ENCODE results near the gene ANTKMT.
A peak's percentile ranks its signal among the peaks of the same experiment; 100 is the strongest.
"Not testable (repeated sequence)": the region's sequence is repeated elsewhere in the genome, so short reads cannot be mapped to it uniquely, and the experiment has no call there.

ANTKMT gene

DNA sequence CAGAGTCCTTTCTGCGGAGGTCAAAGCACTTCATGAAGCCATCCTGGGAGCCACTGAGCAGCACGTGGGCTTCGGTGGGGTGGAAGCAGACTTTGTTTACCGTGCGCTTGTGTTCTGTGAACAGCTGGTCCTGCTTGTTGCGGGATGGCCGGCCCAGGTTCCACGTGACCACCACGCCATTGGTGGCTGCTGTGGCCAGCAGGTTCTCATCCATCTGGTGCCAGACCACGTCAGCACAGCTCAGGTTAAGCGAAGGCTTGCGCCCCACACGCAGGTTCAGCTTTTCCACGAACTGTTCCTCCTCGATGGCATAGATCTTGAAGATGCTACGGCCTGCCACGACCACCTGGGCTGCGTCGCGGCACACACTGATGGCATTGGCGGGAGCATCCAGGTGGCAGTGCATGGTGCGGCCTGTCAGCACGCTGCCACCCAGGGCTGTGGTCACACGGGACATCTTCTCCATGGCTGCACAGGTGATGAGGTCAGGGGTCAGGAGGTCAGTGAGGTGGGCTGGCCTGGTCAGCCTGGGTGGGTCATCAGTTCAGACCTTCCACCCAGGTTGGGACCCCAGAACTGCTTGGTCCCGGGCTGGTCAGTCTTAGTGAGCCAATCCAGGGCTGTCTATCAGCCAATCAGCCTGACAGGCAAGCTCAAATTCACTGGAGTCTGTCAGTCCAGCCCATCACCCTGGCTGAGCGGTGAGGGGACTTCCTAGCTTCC, 31.6 kb upstream of the ANTKMT start:
- TF ChIP-seq TARDBP (IDR thresholded peaks at IDR 0.05) (no peak), SUZ12 (IDR thresholded peaks at IDR 0.05) (no peak), FOXM1 (IDR thresholded peaks at IDR 0.05; ENCODE audit: borderline replicate concordance) (no peak), LEF1 (IDR thresholded peaks at IDR 0.05; ENCODE audit: borderline replicate concordance) (no peak), CTBP1 (IDR thresholded peaks at IDR 0.05; ENCODE audit: borderline replicate concordance) (no peak), FOXK2 (IDR thresholded peaks at IDR 0.05) (no peak), PKNOX1 (IDR thresholded peaks at IDR 0.05) (peak; percentile 68), SP1 (IDR thresholded peaks at IDR 0.05) (no peak), ARNT (IDR thresholded peaks at IDR 0.05) (no peak)
- no peak for DNase-seq (ENCODE audit: extremely low spot score)
- ChIA-PET POLR2A (interaction anchor here (1.2 to 2.9 kb wide), 8 partner anchors 8 to 99 kb away, joined by 3 to 33 read pairs (median 8); partner anchors contain the start of genes CHTF18, CIAO3, RHOT2 and RPUSD1), CTCF (no interaction called here)

GRCh38 chr16:691242-691641, 29.7 kb upstream of the ANTKMT start:
- DNase-seq (ENCODE audit: extremely low spot score); CTCF ChIA-PET: not testable (repeated sequence)
- POLR2A ChIA-PET, result interaction anchor here (2.0 to 2.9 kb wide), 2 partner anchors 10 to 16 kb away, joined by 8 to 33 read pairs; partner anchors contain the start of gene STUB1

DNA sequence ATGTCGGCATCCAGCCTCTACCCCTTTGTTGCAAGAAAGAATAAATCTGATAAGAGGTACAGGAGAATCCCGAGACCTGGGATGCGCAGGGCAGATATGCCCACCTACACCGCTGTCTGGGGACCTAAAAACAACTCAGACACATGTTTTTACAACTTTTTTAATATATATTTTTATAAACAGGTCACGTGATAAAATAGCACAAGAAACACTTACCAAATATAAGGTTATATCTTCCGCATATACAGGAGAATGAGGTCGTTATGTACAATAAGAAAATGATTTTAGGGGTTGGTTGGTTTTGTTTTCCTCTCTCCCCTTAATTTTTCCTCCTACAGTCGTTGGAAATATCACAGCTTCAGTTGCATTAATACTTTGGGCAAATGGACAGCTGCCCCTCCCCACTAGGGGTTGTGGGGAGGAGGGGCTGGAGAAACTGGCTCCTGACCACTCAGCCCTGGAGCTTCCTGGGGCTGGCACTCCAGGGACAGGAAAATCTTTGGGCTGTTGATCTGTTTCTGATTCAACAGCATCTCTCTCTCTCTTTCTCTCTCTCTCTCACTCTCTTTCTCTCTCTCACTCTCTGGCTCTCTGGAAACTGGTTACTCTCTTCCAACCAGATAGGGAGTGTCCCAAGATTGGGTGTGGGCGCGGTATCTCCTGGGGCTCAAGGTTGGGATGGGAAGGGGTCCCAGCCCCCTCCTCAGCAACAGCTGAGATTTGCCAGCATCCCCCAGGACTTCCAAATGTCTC, 28.4 kb upstream of the ANTKMT start:
- no peak for DNase-seq (ENCODE audit: extremely low spot score)
- ChIA-PET CTCF (no interaction called here), POLR2A (interaction anchor here (0.7 to 1.1 kb wide), 2 partner anchors 8 to 12 kb away, joined by 3 to 4 read pairs; partner anchors contain the start of gene STUB1)
- TF ChIP-seq FOXK2 (IDR thresholded peaks at IDR 0.05) (no peak), TARDBP (IDR thresholded peaks at IDR 0.05) (no peak), BHLHE40 (IDR thresholded peaks at IDR 0.05; ENCODE audit: borderline replicate concordance) (no peak), L3MBTL2 (conservative IDR thresholded peaks at IDR 0.05) (no peak), PKNOX1 (IDR thresholded peaks at IDR 0.05) (no peak), ZNF384 (IDR thresholded peaks at IDR 0.05) (no peak), ELF4 (IDR thresholded peaks at IDR 0.05) (no peak), HDGF (IDR thresholded peaks at IDR 0.05; ENCODE audit: borderline replicate concordance) (no peak), ARNT (IDR thresholded peaks at IDR 0.05) (no peak), SUZ12 (IDR thresholded peaks at IDR 0.05) (no peak), FOXM1 (IDR thresholded peaks at IDR 0.05; ENCODE audit: borderline replicate concordance) (no peak)

DNA sequence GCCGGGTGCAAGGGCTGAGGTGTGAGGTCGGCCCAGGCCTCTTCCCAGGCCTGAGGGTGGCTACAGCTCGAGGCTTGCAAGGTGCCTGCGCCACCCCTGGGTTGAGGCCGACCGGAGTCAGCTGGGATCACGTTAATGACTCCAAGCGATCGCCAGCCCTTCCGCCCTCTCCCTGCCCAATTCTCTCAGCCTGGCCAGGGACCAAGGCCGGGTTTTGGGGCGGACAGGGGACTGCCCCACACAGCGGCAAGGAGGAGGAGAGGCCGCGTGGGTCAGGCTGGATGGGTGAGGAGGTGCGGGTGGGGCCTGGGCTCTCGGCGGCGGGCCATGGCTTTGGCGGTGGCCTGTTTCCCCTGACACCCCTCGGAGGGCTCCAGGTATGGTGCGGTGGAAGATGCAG, 27.6 kb upstream of the ANTKMT start:
- CTCF ChIA-PET, result no interaction called here
- no peak for DNase-seq (ENCODE audit: extremely low spot score)
- TF ChIP-seq NFRKB (IDR thresholded peaks at IDR 0.05), result no peak
- no peak for TF ChIP-seq SP1 (IDR thresholded peaks at IDR 0.05)
- TF ChIP-seq LEF1 (IDR thresholded peaks at IDR 0.05; ENCODE audit: borderline replicate concordance), result no peak
- POLR2A ChIA-PET, result interaction anchor here (1.1 kb wide), 1 partner anchor 13 kb away, joined by 4 read pairs; the partner anchor contains the start of gene STUB1

DNA sequence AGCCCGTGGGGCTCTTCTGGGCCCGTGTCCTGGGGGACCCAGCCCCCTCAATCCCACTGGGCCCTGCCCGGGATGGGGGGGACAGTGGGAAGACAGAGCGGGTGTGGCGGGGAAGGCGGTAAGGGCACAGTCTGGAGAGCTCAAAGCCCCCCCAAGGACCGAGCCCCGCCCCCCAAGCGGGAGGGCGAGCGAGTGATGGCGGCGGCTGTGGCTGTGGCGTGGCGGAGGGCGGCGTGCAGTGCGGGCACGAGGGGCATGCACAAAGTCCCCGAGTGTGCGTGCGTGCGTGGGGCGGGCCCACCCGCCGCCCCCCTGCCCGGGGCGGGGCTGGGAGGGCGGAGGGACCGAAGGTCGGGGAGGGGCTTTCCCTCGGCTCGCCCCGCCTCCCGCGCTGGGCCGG, 27.2 kb upstream of the ANTKMT start:
- POLR2A ChIA-PET, result no interaction called here
- TF ChIP-seq FOXA1 (IDR thresholded peaks at IDR 0.05), result no peak
- no peak for TF ChIP-seq BHLHE40 (IDR thresholded peaks at IDR 0.05; ENCODE audit: borderline replicate concordance)
- TF ChIP-seq ARNT (IDR thresholded peaks at IDR 0.05), result no peak
- TF ChIP-seq SP1 (IDR thresholded peaks at IDR 0.05), result no peak
- TF ChIP-seq L3MBTL2 (conservative IDR thresholded peaks at IDR 0.05), result no peak
- no peak for TF ChIP-seq ELF4 (IDR thresholded peaks at IDR 0.05)
- TF ChIP-seq ZNF384 (IDR thresholded peaks at IDR 0.05), result no peak
- TF ChIP-seq SUZ12 (IDR thresholded peaks at IDR 0.05), result no peak
- no peak for TF ChIP-seq HDGF (IDR thresholded peaks at IDR 0.05; ENCODE audit: borderline replicate concordance)
- TF ChIP-seq FOXM1 (IDR thresholded peaks at IDR 0.05; ENCODE audit: borderline replicate concordance), result no peak
- no peak for TF ChIP-seq NFRKB (IDR thresholded peaks at IDR 0.05)
- TF ChIP-seq FOXK2 (IDR thresholded peaks at IDR 0.05), result no peak
- no peak for TF ChIP-seq LEF1 (IDR thresholded peaks at IDR 0.05; ENCODE audit: borderline replicate concordance)
- no peak for TF ChIP-seq PKNOX1 (IDR thresholded peaks at IDR 0.05)
- no peak for TF ChIP-seq TARDBP (IDR thresholded peaks at IDR 0.05)
- CTCF ChIA-PET, result no interaction called here
- DNase-seq (ENCODE audit: extremely low spot score), result no peak

DNA sequence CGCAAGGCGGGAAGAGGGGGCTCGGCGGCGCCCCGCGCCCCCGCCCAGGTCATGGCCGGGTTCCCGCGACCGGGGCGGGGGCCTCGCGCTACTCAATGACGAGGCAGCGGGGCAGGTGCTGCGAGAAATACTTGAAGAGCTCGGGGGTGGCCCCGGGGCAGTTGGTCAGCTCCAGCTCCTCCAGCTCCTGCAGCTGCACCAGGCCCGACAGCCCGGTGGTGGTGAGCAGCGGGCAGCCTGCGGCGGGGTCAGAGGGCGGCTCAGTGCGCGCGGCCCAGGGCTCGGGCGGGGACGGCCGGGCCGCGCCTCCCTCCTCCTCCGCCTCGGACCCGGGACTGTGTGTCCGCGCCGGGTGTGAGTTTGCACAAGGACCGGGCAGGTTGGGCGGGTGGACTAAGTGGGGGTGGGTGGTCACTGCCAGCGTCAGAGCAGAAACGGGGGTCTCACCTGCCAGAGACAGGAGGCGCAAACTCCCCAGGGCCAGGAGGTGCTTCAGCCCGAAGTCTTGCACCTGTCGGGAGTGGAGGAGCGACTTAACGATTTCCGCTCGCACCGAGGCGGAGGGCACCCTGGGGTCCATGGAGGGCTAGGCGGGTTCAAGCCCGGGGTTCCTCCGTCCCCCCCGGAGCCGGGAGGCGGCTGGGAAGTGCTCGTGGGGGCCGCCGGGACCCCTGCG, 26.6 kb upstream of the ANTKMT start:
- ChIA-PET POLR2A (no interaction called here), CTCF (no interaction called here)
- TF ChIP-seq FOXK2 (IDR thresholded peaks at IDR 0.05) (no peak), BHLHE40 (IDR thresholded peaks at IDR 0.05; ENCODE audit: borderline replicate concordance) (no peak)
- DNase-seq (ENCODE audit: extremely low spot score), result no peak

Data from HEK293T (cell line).